Bronchial epithelial cell (primary cell): ENCODE data around the gene GABRA1. TPM values are rescaled to one million over a fixed set of nuclear protein-coding genes. Genes with fewer than 3 reads are reported as not detected.

ENCODE experiments used
- DNase-seq: peaks from one replicate; pipeline ENCODE4 v3.0.0-alpha.2; 2010; ENCODE audit warnings: low read depth
- FAIRE-seq: peaks from 2 replicates; lab custom pipeline; 2011; peaks lifted over from hg19 to GRCh38; lab: Jason Lieb, UNC
- H3K27me3 ChIP-seq: 2 replicates; pipeline ENCODE4 v1.5.1; 2011; ENCODE audit warnings: low read length; ENCODE audit not compliant: control insufficient read depth, insufficient read depth
- H3K36me3 ChIP-seq: 2 replicates; pipeline ENCODE4 v1.5.1; 2011; ENCODE audit warnings: low read length; ENCODE audit not compliant: control insufficient read depth, insufficient read depth
- H3K4me3 ChIP-seq: 2 replicates; pipeline ENCODE4 v1.5.1; 2011; ENCODE audit warnings: mild to moderate bottlenecking, low read depth, low read length, control low read depth
- CTCF ChIP-seq: IDR thresholded peaks from 2 replicates; pipeline ENCODE4 v1.5.1; 2011; ENCODE audit warnings: mild to moderate bottlenecking, moderate library complexity, low read length, control low read depth, inconsistent platforms; ENCODE audit not compliant: insufficient read depth, severe bottlenecking
- total RNA-seq: library from RNA; depleted of rRNA; stranded (reverse); fragments of >200 nt; gene quantifications from 2 replicates; pipeline ENCODE4 v1.2.1, GENCODE V29; 2014

Gene GABRA1
- not detected in 2 replicates for total RNA-seq

DNA sequence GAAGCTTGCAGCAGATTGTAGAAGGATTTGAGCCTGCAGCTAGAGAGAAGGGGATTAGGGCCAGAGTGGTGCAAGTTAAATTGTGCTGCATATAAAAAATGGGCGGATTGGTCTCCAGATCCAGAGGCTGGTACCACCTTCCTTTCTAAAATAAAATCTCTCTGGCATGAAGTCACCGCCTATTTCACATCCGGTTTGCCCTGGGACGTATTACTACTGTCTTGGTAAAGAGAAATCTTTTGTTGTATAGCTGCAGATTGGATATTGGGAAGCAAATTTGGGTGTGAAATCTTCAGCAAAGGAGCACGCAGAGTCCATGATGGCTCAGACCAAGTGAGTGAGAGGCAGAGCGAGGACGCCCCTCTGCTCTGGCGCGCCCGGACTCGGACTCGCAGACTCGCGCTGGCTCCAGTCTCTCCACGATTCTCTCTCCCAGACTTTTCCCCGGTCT, at the start of gene GABRA1:
GABRA1 (plus strand) TSS at position 180 of the 451 bp plus-strand sequence. CDS start 2,691 bp downstream, outside the sequence.
- Histone ChIP-seq H3K4me3 (no peak within 1 kb of the TSS), H3K27me3 (peaks cover 5% of the 10 kb centered on the region), H3K36me3 (no peaks in the 10 kb centered on the region)
- TF ChIP-seq CTCF = no peak
- DNase-seq (no peak), FAIRE-seq (no peak)

DNA sequence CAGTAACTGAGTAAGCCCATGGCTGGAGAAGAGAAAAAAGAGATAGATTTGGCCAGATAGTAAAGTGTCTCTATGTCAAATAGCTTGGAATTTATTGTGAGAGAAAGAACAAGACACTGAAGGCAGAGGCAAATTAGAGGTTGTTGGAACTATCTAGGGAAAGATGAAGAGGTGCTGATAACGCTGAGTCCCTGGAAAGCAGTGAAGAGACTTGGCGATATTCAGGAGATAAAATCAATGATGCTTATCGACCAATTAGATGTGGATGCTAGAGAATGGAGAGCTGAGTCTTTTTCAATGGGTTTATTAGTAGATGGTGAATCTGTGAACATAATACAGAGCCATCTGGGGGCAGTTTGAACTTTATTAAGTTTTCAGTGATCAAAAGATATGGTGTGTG, 48.6 kb upstream of the GABRA1 start:
- FAIRE-seq = no peak
- no peaks in the 10 kb centered on the region for H3K27me3 ChIP-seq
- TF ChIP-seq CTCF = no peak
- no peak for DNase-seq
- no peaks in the 10 kb centered on the region for H3K36me3 ChIP-seq
- no peak overlapping the region for H3K4me3 ChIP-seq

GRCh38 chr5:161804263-161804662, 43.7 kb upstream of the GABRA1 start:
- DNase-seq = no peak
- FAIRE-seq = no peak
- no peaks in the 10 kb centered on the region for H3K36me3 ChIP-seq
- H3K27me3 ChIP-seq = no peaks in the 10 kb centered on the region
- no peak for TF ChIP-seq CTCF
- no peak overlapping the region for H3K4me3 ChIP-seq

DNA sequence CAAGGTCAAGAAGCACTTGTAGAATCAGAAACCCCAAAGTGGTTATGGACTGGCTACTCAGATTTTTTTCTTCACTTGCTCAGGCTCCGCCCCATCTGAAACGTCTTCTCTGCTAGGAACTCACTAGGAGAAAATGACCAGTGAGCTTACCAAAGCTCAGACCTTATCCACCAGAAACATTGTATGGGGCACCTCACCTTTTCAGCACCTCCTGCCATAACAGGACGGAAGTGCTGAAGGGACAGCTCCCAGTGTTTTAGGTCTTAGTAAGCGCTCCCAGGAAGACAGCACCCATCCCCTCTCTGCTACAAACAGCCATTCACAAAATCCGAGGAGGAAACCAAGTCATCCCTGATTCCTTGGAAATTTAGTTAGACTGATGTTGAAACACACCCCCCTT, 1.2 kb upstream of the GABRA1 start:
- peak; percentile 16 for DNase-seq
- TF ChIP-seq CTCF = no peak
- no peak for FAIRE-seq
- no peak overlapping the region for H3K4me3 ChIP-seq
- H3K27me3 ChIP-seq = peaks cover 5% of the 10 kb centered on the region
- H3K36me3 ChIP-seq = no peaks in the 10 kb centered on the region

DNA sequence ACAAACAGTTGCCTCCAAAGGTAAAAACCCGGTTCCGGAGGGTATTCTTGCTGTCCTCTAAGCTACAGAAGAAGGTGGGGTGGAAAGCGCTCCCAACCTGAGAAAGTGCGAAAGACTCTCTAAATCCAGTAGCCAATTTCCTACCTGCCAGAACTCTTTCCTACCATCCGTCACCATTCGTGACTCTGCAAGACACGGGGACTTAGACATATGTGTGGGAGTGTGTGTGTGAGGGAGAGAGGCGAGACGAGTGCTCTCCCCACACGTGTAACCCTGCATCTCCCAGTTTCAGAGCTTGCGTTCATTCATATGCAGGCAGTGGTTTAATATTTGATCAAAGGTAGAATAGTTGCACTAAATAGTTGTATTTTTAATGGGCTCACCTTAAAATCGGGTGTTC, 473 bp upstream of the GABRA1 start:
- DNase-seq (no peak), FAIRE-seq (no peak)
- TF ChIP-seq CTCF = no peak
- no peaks in the 10 kb centered on the region for H3K36me3 ChIP-seq
- peaks cover 5% of the 10 kb centered on the region for H3K27me3 ChIP-seq
- H3K4me3 ChIP-seq = no peak overlapping the region

- Histone ChIP-seq H3K4me3 (no peak overlapping the region), H3K27me3 (peaks cover 5% of the 10 kb centered on the region), H3K36me3 (no peaks in the 10 kb centered on the region)
- DNase-seq (no peak), FAIRE-seq (no peak)
- TF ChIP-seq CTCF = no peak
Measured at GRCh38 chr5:161850491-161850890, 2.6 kb downstream of the GABRA1 start.
